Measurements from ENCODE around the gene TMEM30B.
"Not testable (repeated sequence)": the region's sequence is repeated elsewhere in the genome, so short reads cannot be mapped to it uniquely, and the experiment has no call there.

The TMEM30B gene, protein sequence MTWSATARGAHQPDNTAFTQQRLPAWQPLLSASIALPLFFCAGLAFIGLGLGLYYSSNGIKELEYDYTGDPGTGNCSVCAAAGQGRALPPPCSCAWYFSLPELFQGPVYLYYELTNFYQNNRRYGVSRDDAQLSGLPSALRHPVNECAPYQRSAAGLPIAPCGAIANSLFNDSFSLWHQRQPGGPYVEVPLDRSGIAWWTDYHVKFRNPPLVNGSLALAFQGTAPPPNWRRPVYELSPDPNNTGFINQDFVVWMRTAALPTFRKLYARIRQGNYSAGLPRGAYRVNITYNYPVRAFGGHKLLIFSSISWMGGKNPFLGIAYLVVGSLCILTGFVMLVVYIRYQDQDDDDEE

DNA sequence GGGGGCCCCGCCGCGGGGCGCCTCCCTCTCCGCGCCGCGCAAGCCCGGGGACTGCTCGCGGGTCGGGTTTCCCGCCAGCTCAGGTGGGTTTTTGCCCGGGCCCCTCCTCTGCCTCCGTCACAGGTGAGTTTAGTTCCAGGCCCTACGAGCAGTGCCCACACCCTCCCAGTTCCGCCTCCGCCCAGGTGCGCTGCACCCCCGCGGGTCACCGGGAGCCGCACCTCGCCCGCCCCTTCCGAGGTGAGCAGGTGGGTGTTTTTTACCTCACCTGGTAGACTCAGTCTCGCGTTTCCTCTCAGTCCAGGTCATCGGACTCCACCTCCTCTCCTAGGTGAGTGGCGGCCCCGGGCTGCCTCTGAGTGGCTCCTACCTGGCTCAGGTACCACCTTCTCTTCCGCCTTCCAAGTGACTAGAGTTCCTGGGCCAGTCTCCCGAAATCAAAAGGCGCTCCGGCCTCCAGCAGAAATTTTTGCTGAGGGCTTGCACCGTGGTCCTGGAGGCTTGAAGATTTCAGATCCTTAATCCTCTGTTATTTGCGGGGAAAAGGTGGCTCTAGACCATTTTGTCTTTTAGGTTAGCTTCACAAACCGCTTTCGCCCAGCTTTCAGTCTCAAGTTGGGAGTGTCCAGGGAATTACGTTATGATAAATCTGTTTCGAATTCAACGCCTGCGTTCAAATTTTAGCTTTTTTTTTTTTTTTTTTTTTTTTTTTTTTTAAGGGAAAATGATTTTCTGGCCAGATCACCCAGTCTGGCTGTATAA is at the start of gene TMEM30B:
TMEM30B (minus strand) TSS at position 153 of the 762 bp plus-strand sequence. CDS start 191 bp downstream, outside the sequence.
- DNase-seq (ENCODE audit: low spot score), result no peak

DNA sequence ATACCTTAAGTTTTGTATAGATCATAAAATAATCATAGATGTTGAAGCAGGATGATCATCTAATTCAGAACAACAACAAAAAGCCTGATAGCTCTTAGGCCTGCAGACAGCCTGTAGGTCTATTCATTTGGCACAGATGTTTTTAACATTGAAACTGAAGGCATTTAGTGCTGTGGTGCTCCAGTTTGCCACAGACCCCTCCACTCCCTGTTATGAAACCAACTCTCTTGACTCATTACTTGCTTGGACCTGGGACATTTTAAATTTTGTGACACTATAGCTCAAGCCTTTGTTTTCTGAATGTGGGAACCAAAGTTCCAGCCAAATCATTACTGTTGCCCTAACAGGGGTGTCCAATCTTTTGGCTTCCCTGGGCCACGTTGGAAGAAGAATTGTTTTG is 49.4 kb upstream of the TMEM30B start:
- DNase-seq (ENCODE audit: low spot score), result no peak

DNA sequence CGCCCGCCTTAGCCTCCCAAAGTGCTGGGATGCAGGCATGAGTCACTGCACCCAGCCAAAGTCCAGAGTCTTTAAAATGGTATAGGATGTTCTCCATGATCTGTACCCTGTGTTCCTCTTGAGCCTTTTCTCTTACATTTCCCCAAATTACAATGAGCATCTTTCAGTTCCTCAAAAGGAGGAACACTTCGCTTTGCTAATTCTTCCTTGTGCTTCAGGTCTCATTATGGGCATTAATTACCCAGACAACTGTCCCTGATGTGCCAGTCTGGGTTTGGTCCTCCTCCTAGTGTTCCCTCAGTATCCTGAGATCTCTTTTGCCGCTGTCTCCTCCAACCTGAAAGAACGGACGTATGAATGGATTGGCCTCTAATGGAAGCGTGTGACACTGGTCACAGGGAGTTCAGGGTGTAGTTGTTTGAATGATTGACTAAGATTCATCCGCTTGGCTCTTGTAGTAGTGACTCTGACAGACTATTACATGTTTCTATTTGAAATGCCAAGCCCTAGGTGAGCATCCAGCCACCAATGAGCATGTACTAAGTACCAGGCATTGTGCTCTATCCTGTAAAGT is 48.4 kb upstream of the TMEM30B start:
- no peak for DNase-seq (ENCODE audit: low spot score)

DNA sequence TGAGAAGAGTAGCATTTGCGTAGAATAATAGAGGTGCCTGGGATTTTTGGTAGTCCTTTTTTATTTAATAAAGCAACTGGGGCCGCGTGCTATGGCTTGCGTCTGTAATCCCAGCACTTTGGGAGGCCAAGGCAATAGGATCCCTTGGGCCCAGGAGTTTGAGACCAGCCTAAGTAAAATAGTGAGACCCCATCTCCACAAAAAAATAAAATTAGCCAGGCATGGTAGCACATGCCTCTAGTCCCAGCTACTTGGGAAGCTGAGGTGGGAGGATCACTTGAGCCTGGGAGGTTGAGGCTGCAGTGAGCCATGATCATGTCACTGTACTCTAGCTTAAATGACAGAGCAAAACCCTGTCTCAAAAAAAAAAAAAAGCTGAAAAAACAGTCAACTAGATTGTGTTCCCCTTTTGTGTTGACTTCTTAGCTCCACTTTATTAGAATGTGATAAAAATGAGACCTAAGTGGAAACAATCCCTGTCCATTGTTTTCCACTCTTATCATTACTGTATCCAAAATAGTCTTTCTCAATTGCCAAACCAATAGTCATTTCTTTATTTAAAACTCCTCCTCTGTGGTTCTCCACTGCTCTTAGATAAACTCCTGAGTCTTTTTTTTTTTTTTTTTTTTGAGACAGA is 47.6 kb upstream of the TMEM30B start:
- no peak for DNase-seq (ENCODE audit: low spot score)

DNA sequence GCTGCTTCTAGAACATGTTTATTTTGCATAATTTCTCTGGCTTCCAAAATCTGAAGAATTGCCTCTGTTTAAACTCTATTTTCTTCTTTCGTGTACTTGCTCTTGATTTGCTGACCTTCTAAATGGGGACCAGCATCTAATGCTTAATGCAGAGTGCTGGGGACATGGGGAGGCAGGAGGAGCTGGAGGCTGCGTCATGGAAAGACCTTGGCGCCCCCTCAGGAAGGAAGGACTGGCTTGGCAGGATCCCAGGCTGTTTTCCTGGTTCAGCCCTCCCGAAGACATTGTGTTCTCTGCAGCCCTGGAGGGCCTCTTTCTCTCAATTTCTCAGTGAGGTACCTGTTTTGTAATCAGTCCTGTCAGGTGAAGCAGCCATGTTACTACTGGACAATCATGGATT is 45.7 kb upstream of the TMEM30B start:
- DNase-seq (ENCODE audit: low spot score), result peak; percentile 28

DNA sequence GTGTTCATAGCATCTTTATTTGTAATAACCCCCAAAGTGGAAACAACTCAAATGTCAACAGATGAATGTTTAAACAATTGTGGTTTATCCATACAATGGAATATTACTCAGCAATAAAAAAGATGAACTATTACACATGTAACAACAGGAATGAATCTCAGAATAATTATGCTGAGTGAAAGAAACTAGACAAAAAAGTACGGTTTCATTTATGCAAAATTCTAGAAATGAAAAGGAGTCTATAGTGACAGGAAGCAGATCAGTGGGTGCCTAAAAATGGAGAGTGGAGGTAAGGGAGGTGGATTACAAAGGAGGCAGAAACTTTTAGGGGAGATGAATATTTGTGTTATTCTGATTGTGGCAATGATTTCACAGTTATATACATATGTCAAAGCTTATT is 45.0 kb upstream of the TMEM30B start:
- no peak for DNase-seq (ENCODE audit: low spot score)

DNA sequence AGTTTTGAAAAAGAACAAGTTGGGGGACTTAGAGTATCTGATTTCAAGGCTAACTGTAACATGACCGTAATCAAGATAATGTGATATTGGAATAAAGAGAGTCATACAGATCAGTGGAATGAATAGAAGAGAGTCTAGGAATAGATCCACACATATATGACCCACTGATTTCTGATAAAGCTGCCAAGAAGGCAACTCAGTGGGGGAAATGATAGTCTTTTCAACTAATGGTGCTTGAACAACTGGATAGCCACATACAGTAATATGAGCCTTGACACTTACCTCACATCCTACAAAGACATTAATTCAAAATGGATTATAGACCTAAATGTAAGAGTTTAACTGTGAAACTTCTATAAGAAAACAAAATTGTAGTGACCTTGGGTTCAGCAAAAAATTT is 44.0 kb upstream of the TMEM30B start:
- DNase-seq (ENCODE audit: low spot score), result no peak

DNA sequence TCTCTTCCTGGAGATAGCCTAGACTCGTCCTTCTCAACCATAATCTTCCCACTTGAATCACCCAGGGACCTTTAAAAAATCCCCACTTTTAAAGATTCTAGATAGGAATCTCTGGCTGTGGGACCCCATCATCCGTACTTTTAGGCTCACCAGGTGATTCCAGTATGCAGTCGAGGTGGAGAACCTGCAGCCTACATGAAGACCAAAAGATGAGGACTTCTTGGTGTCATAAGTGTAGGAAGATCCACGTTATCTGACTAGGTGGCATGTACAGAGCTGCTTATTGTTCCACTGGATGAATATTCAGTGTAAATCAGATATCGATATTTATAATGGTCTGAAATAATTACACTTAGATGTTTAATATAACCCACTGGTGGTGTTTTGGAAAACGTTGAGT is 42.8 kb upstream of the TMEM30B start:
- DNase-seq (ENCODE audit: low spot score), result no peak

DNA sequence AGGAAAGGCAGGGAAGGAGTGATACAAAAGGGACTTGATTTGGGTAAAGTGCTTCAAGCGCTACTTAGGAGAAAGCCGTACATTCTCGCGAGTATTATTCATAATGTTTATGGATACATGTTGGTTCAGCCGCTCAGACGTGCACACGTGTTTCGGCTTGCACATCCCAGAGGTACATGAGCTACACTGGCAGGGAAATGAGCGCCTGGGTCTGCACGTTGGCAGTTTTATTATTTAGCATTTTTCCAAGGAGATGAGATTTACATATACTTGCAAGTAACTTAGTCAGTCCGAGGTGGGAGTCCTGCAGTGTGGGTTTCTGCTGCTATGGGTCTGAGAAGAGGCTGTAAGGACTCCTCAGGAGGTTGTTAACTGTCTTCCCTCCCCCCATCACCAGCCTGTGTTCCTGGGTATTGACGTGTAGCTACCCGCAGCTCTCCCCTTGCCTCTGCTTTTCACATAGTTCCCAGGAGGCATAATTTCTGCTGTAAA is 41.7 kb upstream of the TMEM30B start:
- DNase-seq (ENCODE audit: low spot score), result no peak

DNA sequence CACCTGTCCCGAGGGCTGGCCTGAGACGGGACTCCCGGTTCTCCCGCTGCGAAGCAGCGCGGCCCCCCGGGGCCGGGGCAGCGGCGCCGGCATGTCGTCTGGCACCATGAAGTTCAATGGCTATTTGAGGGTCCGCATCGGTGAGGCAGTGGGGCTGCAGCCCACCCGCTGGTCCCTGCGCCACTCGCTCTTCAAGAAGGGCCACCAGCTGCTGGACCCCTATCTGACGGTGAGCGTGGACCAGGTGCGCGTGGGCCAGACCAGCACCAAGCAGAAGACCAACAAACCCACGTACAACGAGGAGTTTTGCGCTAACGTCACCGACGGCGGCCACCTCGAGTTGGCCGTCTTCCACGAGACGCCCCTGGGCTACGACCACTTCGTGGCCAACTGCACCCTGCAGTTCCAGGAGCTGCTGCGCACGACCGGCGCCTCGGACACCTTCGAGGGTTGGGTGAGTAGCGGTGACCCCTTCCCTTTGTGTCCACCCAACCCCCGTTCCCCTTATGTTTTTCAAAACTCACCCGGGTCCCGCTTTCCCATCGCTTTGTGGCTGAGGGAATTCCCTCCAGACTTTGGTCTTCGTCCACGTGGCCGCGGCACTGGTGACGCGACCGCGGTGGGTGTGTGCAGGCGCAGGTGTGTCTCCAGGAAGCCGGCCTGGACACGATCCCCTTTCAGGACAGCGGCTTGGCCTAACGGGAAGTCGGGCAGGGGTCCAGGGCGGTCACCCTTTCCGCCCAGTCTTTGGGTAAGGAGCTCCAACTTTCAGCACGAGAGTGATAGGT is 41.1 kb upstream of the TMEM30B start:
- no peak for DNase-seq (ENCODE audit: low spot score)

DNA sequence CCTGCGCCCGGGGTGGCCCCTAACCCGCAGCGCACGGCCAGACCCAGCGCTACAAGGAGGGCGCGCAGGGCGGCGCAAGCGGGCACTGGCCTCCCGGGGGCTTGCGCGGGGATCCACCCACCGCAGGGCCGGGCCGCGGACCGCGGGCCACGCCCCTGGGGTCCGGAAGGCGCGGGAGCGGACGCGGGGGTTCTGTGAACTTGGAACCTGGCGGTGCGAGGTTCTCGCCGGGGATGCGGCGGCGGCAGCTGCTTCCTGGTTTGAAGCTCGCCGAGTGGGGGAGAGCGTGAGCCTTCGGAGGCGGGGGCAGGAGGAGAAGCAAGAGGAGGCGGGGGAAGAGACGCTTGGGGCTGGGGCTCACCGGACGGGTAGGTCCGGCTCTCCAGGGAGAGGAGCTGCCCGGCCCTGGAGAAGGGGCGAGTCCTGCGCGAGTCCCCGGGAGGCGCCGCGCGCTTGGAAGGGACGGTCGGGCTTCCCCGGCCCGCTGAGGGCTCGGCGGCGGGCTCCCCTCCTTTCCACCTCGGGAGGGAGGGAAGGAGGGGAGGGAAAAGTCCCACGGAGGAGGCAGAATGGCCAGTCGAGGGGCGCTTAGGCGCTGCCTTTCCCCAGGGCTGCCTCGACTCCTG is 40.4 kb upstream of the TMEM30B start, which contains the start of gene PRKCH:
PRKCH (plus strand) TSS at position 195 of the 626 bp plus-strand sequence. CDS start 523 bp downstream, outside the sequence.
- no peak for DNase-seq (ENCODE audit: low spot score)

DNA sequence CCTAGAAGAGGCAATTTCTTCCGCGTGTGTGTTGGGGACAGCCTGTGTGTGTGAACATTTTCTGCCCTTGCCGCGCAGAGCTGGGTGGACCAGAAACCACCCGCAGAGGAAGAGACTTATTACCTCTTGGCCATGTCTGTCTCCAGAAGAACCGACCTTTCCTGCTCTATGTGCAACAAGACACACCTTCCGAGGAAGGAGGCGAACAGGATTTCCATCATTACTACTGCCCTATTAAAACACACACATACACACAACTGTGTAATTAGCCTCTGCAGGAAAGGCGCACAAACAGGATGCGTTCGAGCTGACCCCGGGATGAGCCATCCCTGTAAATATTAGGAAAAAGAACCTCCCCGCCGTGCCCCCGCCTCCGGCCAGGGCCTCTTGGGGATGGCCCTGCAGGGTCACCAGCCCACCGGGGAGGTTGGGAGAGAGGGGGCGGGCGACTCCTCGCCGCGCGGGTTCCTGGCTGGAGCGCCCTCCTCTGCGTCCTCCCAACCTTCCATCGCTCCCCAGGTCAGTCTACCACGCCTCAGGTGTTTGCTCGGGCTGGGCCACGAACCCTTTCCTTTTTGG is 39.8 kb upstream of the TMEM30B start:
- no peak for DNase-seq (ENCODE audit: low spot score)

DNA sequence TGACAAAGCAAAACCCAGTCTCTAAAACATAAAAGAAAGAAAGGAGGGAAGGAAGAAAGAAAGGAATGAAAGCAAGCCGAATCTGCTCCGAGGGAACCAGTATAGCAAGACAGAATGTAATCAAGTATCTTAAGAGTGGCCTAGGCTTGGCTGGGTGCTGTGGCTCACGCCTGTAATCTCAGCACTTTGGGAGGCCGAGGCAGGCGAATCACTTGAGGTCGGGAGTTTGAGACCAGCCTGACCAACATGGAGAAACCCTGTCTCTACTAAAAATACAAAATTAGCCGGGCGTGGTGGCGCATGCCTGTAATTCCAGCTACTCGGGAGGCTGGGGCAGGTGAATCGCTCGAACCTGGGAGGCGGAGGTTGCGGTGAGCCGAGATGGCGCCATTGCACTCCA is 39.0 kb upstream of the TMEM30B start:
- DNase-seq (ENCODE audit: low spot score), result not testable (repeated sequence)

DNA sequence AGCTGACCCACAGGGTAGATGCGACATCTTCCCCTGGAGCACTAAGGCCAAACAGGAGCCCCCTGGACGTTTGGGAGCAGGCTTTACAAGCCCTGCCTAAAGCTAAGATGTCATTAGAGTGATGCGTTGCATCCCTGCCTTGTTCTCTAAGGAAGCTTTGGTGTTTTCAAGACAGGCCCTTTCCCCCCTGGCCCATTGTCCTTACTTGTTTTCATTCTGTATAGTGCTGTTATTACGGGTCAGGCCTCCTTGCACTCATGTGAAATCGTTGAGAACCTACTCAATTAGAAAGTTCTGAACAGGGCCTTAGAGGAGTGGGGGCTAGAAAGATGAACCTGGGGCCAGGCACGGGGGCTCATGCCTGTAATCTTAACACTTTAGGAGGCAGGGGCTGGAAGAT is 38.6 kb upstream of the TMEM30B start:
- DNase-seq (ENCODE audit: low spot score), result no peak

DNA sequence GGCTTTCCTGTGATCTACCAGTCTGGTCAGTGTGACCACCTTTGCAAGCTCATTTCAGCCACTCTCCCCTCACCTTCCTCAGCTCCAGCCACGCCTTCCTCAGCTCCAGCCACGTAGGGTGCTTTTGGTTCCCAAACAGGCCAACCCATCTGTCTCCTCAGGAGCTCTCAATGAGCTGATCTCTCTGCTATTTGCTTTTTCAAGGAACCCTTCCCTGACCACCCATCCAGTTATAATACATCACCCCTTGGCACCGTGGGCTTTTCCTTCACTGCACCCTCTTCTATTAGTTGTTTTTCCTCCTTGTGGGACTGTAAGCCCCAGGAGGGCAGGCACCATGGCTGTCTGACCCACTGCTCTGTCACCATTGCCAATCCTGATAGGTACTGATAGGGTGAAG is 37.9 kb upstream of the TMEM30B start:
- no peak for DNase-seq (ENCODE audit: low spot score)

DNA sequence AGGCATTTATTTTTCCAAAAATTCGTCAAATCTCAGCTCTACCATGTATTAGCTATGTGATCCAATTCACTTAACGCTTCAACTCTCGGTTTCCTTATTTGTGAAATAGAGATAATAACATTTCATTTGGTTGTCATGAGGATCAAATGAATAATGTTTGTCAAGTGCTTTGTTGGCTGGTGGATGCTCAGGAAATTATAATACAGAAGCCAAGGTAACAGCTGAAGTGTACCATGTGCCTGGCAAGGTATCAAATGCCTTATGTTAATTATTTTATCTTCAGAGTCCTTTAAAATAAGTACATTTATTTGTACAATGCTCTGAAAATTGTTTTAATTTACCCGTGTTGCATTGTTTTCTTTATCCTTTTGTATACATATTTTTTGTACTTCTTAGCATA is 34.2 kb upstream of the TMEM30B start:
- DNase-seq (ENCODE audit: low spot score), result no peak

DNA sequence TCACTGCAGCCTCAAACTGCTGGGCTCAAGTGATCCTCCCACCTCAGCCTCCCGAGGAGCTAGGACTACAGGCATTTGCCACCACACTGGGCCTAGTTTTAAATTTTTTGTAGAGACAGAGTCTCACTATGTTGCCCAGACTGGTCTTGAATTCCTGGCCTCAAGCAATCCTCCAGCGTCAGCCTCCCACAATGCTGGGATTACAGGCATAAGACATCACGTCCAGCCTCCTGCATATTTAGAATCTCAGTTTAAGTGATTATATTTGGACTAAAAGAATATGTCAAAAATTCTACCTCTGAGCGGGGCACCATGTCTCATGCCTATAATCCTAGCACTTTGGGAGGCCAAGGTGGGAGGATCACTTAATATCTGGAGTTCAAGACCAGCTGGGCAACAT is 27.6 kb upstream of the TMEM30B start:
- DNase-seq (ENCODE audit: low spot score), result not testable (repeated sequence)

DNA sequence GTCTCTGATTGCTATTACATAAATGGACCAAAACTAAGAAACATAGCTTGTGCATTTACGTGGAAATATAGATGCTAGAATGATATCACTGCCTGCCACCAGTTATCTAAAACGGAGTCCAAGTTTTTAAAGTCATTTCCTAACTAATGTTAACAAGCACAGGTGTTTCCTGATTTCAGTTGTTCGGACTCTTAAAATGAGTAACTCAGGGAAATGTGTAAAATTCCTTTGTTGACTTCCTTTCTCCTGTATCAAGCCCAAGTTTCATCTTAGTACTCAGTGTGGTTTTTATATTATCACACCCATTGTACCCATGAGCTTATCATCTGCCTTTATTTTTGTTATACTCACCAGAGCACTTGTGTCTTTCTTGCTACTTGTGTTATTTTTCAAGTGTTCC is 27.1 kb upstream of the TMEM30B start:
- no peak for DNase-seq (ENCODE audit: low spot score)

DNA sequence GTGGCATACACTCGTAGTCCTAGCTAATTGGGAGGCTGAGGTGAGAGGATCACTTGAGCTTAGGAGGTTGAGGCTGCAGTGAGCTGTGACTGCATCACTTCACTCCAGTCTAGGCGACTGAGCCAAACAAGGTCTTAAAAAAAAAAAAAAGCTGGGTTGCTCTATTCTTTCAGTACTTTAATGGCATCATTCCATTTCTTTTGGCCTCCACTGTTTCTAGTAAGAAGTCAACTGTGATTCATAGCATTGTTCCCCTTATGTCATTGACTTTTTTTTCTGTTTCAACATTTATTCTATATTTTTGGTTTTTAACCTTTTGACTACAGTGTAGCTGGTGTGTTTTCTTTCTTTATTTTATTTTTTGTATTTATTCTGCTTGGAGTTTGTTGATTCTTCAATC is 23.6 kb upstream of the TMEM30B start:
- no peak for DNase-seq (ENCODE audit: low spot score)

DNA sequence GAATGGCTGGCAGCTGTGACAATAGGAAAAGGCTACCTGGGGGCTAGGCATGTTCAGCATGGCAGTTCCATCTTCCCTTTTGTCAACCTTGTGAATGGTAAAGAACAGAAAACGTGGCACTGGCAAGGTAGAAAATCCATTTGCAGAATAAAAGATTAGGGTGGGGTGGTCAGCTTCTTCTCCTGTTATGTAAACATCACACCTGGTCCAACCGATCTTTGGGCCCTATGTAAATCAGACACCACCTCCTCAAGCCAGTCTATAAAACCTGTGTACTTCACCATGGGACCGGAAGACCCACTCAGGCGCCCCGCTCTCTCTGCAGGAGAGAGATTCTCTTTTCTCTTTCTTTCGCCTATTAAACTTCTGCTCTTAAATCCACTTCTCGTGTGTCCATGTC is 19.6 kb upstream of the TMEM30B start:
- no peak for DNase-seq (ENCODE audit: low spot score)

DNA sequence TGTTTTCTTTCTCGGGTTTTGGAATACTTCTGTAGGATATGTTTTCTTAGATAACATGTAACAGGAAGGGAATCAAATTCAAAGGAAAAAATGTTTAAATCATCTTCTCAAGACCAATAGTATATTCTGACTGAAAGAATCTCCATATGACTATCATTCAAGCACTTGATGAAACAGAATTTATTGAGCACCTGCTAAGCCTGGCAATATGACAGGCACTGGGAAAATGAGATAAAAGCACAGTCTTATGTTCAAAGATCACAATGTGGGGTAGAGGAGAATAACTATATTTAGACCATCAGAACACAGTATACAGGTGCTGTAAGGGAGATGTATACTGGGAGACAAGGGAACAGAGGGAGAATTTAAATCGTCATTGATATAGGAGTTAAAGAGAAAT is 19.1 kb upstream of the TMEM30B start:
- no peak for DNase-seq (ENCODE audit: low spot score)

Data from putamen (tissue), 1 donor.